GM12892 (cell line): ENCODE results near the gene ZNRF1.
A peak's percentile ranks its signal among the peaks of the same experiment; 100 is the strongest.

Source experiments
- DNase-seq: peaks from one replicate; pipeline ENCODE4 v3.0.0; 2011; ENCODE audit not compliant: insufficient read length
- FAIRE-seq: peaks from 2 replicates; lab custom pipeline; 2011; peaks lifted over from hg19 to GRCh38; lab: Jason Lieb, UNC
- POLR2A ChIP-seq: IDR thresholded peaks from 2 replicates; pipeline ENCODE4 v1.6.1; 2011; ENCODE audit warnings: low read depth, low read length, control low read depth
- POLR2AphosphoS5 ChIP-seq: IDR thresholded peaks from 2 replicates; pipeline ENCODE4 v1.6.1; 2011; ENCODE audit warnings: low read depth, low read length, control low read depth
- TAF1 ChIP-seq: IDR thresholded peaks from 2 replicates; pipeline ENCODE4 v1.6.1; 2011; ENCODE audit warnings: low read depth, mild to moderate bottlenecking, control low read depth, low read length, borderline replicate concordance

Gene ZNRF1

GRCh38 chr16:75099738-75100602, 101.1 kb downstream of the ZNRF1 start:
- TF ChIP-seq POLR2AphosphoS5 (no peak), POLR2A (no peak)
- DNase-seq = no peak
- FAIRE-seq = peak; percentile 80

GRCh38 chr16:75100603-75100990, 101.8 kb downstream of the ZNRF1 start:
- TF ChIP-seq POLR2A (no peak), POLR2AphosphoS5 (no peak), TAF1 (no peak)
- FAIRE-seq (no peak), DNase-seq (no peak)

GRCh38 chr16:75101635-75102034, 102.8 kb downstream of the ZNRF1 start:
- peak; percentile 62 for FAIRE-seq
- DNase-seq = no peak
- TF ChIP-seq POLR2A (no peak), POLR2AphosphoS5 (no peak), TAF1 (no peak)

GRCh38 chr16:75102595-75102994, 103.8 kb downstream of the ZNRF1 start:
- TF ChIP-seq TAF1 (no peak), POLR2AphosphoS5 (no peak), POLR2A (no peak)
- FAIRE-seq (no peak), DNase-seq (no peak)

GRCh38 chr16:75103994-75104393, 105.2 kb downstream of the ZNRF1 start:
- FAIRE-seq (no peak), DNase-seq (no peak)
- TF ChIP-seq TAF1 = no peak
- TF ChIP-seq POLR2A = no peak

- DNase-seq = no peak
- no peak for TF ChIP-seq POLR2AphosphoS5
- TF ChIP-seq TAF1 = no peak
- no peak for TF ChIP-seq POLR2A
- no peak for FAIRE-seq
These were observed 106.0 kb downstream of the ZNRF1 start for GRCh38 chr16:75104836-75105235.

- no peak for DNase-seq
- TF ChIP-seq TAF1 = no peak
- no peak for TF ChIP-seq POLR2A
- TF ChIP-seq POLR2AphosphoS5 = no peak
- FAIRE-seq = no peak
These were observed 106.7 kb downstream of the ZNRF1 start for GRCh38 chr16:75105306-75106061.

- peak; percentile 51 for FAIRE-seq
- TF ChIP-seq POLR2AphosphoS5 = no peak
- TF ChIP-seq POLR2A = no peak
- no peak for TF ChIP-seq TAF1
These were observed 107.8 kb downstream of the ZNRF1 start for GRCh38 chr16:75106351-75107274.

GRCh38 chr16:75107505-75107904, 108.7 kb downstream of the ZNRF1 start:
- FAIRE-seq (no peak), DNase-seq (no peak)
- TF ChIP-seq POLR2A = no peak
- TF ChIP-seq POLR2AphosphoS5 = no peak
- no peak for TF ChIP-seq TAF1

More at GRCh38 chr16:75106351-75107274, 107.8 kb downstream of the ZNRF1 start:
- DNase-seq = no peak

GRCh38 chr16:75108792-75109731, 110.2 kb downstream of the ZNRF1 start:
- peak; percentile 78 for FAIRE-seq
- DNase-seq = no peak
- TF ChIP-seq POLR2AphosphoS5 (no peak), TAF1 (no peak)

GRCh38 chr16:75109732-75110243, 111.0 kb downstream of the ZNRF1 start:
- TF ChIP-seq POLR2A = no peak
- no peak for TF ChIP-seq TAF1
- TF ChIP-seq POLR2AphosphoS5 = no peak
- FAIRE-seq (no peak), DNase-seq (no peak)
